Germinal center (tissue), 1 donor: ENCODE results near the gene EXOC3.

Experiments used
- DNase-seq: peaks from one replicate; pipeline ENCODE4 v3.0.0; 2012; ENCODE audit warnings: mixed read lengths, low spot score

Gene EXOC3

GRCh38 chr5:457195-457961 lies 14.4 kb downstream of the EXOC3 start:
- DNase-seq, result no peak

DNA sequence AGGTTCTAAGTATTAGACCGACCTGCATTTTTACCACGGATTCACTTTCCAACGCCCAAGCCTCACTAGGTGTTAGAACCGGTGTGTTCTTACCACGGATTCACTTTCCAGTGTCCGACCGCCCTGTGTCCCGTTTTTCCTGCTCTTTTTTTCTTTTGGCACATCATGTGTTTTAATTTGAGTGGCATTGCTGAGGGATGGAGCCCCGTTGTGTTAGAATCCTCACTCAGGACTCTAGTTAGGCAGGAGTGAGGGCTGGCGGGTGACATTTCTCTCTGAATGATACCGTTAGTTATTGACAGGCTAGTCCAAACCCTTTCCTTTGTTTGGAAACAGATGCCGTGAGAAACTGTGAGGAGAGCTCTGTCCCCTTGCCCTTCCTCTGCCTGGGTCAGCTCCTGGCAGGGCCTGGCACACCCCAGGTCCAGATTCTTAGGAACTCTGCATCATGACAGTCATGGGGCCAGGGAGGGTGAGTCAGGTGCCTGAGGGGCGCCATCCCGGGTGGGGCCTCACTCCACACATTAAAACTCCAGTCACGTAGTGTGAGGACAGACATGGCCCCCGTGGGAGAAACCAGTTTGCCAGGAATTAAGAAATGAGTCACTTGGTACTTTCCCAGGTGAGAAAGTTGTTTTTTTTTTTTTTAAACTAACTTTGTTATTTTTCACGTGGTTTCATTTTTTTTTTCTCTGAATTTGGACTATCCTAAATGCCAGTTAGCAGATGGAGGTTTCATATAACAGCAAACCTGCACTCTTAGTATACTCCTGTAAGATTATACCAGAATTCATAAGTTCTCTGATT lies 15.8 kb downstream of the EXOC3 start:
- no peak for DNase-seq

GRCh38 chr5:459562-460272 lies 16.7 kb downstream of the EXOC3 start:
- no peak for DNase-seq

DNA sequence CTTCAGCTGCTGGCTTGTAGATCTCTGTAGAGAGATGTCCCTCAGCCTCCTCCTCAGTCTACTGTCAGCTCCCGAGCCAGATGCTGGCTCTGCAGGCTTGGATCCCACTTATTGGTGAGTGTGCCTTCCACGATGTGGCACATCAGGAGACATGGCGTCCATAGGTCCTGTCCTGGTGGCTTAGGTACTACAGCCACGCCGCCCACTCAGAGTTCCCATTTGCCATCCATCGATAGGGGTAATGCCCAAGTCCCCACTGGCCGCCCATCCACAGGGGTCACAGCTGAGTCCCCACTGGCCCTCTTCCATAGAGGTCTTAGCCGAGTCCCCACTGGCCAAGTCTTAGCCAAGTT lies 17.3 kb downstream of the EXOC3 start:
- DNase-seq, result no peak

GRCh38 chr5:462051-462481 lies 19.1 kb downstream of the EXOC3 start:
- DNase-seq, result no peak

DNA sequence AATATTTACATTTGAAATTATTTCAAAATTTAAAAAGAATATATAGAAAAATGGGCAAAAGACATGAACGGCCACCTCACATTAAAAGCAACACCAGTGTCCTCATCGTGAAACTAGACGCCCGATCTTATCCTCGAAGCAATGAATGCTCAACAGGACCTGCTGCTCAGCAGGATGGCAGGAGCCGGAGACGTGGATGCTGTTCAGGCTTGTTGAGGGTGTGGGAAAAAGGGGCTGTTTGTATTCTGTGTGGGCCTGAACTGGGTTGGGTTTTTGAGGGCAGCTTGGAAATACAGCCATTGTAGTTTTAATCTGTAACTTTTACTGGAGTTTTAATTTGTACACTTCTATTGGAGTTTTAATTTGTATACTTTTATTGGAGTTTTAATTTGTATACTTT lies 20.3 kb downstream of the EXOC3 start:
- DNase-seq, result no peak

- DNase-seq, result peak; percentile 17
Measured at GRCh38 chr5:463952-464351, 21.0 kb downstream of the EXOC3 start.

GRCh38 chr5:464446-464842 lies 21.5 kb downstream of the EXOC3 start:
- DNase-seq, result no peak

DNA sequence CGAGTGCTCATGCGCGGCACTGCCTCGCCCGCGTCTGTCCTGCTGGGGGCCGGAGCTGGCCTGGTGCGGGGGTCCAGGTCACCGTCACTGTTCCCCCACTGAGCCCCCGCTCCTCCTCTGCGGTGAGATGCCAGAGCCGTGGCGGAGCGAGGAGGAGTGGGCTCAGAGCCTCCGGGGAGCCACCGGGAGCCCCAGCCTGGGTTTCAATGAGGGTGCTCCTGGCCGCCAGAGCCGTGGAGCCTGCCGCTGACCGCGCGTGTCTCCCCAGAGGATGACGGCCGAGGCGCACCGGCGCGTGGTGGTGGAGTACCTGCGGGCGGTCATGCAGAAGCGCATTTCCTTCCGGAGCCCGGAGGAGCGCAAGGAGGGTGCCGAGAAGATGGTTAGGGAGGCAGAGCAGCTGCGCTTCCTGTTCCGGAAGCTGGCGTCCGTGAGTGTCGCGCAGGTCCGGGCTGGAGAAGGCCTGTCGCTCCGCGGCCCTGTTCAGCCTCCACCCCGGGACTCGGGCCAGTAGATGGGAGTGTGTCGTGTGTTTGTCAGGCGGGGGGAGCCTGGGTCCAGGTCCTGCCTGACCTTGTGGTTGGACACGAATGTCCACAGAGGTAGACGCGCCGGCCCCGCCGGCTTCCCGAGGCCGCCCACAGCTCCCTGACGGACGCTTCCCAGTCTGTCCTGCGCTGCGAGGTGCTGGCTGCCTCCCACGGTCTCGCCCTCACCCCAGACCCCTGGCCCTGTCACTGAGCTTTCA lies 22.0 kb downstream of the EXOC3 start:
- no peak for DNase-seq

DNA sequence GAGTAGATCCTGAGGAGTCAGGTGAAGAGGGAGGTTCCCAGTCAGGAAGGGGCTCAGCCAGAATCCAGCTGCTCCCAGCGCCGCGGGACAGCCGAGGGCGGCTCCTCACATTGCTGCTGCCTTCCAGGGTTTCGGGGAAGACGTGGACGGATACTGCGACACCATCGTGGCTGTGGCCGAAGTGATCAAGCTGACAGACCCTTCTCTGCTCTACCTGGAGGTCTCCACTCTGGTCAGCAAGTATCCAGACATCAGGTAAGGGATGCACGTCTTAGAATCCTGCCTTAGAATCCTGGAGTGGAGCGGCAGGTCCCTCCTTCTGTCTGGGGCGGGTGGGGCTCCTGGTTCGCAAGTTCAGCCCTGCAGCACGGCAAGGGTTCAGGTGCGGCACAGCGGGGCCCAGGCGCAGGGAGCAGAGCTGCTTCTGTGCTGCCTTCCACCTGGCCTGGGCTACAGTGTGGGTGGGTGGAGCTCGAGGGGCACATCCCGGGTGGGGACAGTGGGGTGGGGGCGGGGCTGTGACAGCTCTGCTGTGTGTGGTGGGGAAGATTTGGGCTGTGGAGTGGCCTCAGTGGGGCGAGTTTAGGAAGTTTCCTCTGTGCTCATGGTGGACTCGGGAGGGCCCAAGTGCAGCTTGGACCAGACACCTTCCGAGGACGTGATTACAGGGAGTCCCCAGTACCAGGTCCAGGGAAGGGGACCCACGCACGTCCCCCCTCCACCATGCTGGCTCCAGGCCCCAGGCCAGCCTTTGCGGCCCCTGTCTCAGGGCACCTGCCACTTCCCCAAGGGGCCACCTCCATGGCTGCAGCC lies 22.8 kb downstream of the EXOC3 start:
- DNase-seq, result no peak

GRCh38 chr5:466661-467310 lies 23.8 kb downstream of the EXOC3 start:
- no peak for DNase-seq

DNA sequence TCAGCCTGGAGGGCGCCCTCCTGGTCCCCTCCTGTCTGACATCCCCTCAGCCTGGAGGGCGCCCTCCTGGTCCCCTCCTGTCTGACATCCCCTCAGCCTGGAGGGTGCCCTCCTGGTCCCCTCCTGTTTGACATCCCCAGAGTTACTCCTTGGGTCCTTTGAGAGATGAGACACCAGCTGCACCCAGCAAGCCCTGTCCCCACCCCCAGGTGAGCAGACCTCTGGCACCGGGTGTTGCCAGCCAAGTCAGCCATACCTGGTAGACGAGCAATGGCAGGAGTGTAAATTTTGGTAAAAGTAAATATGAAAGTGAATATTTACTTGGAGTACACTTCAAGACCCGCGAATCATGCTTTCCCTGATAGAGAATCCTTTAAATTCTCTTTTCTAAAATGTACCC lies 25.4 kb downstream of the EXOC3 start:
- no peak for DNase-seq

GRCh38 chr5:469752-470483 lies 26.9 kb downstream of the EXOC3 start:
- DNase-seq, result no peak

- no peak for DNase-seq
Measured at GRCh38 chr5:470961-471749, 28.2 kb downstream of the EXOC3 start.

- DNase-seq, result no peak
Measured at GRCh38 chr5:471750-472058, 28.7 kb downstream of the EXOC3 start.

DNA sequence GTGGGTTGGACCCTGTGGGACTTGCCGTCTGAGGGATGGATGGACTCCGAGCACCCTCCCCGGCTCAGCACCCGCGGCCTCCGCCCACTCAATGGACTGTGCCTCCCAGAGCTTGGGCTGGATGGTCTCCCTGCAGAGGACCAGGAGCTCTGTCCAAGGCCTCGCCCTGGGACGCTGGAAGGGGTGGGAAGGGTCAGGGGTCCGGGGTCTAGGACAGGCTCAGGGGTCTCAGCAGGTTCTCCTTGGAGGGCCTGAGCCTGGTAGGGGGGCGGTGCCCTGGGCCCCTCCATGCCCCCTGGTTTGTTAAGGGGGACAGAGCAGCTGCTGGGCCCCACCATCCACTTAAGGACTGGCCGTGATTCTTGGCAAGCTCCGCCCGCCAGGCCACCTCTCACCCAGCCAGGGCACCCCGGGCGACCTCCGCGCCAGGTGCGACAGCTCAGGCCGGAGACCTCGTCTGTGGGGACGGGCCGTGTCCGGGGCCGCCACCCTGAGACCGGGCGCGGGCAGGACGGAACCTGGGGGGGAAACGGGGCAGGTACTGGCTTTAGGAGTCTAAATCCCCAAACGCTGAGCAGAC lies 29.2 kb downstream of the EXOC3 start:
- no peak for DNase-seq

GRCh38 chr5:472656-473550 lies 29.9 kb downstream of the EXOC3 start:
- DNase-seq, result peak; percentile 99
